HEK293 (cell line): Measurements from ENCODE around the gene SLC8A2.

ENCODE experiments used
- CTCF ChIA-PET: fragments of 350-600 bp; formaldehyde crosslinking; extraction: SDS; loops from one replicate; lab custom pipeline; 2021; ENCODE audit warnings: antibody characterized with exemption; lab: Yijun Ruan, JAX
- POLR2A ChIA-PET: fragments of 300-600 bp; formaldehyde crosslinking; extraction: SDS; loops from one replicate; lab custom pipeline; 2020; ENCODE audit warnings: antibody characterized with exemption, inconsistent platforms; lab: Yijun Ruan, JAX
- H3K27ac ChIP-seq: fragments of 200-500 bp; sonication (Bioruptor generic); 2 replicates; pipeline ENCODE4 v1.5.1; 2014; ENCODE audit warnings: low read depth, low read length, control low read depth, inconsistent platforms; ENCODE audit errors: extremely low read depth
- H3K36me3 ChIP-seq, 2 experiments: fragments of 200-500 bp in 1 of 2; sonication (Bioruptor generic) in 1 of 2; 1 replicate in 1 of 2; 2 replicates in 1 of 2; pipeline ENCODE4 v1.5.1; 2014 to 2017; ENCODE audit warnings: inconsistent platforms in 2 of 2, low read length in 2 of 2; ENCODE audit not compliant: control insufficient read depth in 2 of 2, insufficient read depth in 1 of 2
- H3K4me1 ChIP-seq: fragments of 200-500 bp; sonication (Bioruptor generic); 2 replicates; pipeline ENCODE4 v1.5.1; 2014; ENCODE audit warnings: mild to moderate bottlenecking, low read length, inconsistent platforms; ENCODE audit not compliant: control insufficient read depth, insufficient read depth
- H3K4me3 ChIP-seq: 2 replicates; pipeline ENCODE4 v1.5.1; 2011; ENCODE audit warnings: low read depth, mild to moderate bottlenecking, control low read depth, low read length, moderate library complexity
- H3K9me3 ChIP-seq: fragments of 200-500 bp; sonication (Bioruptor generic); 2 replicates; pipeline ENCODE4 v1.5.1; 2014; ENCODE audit warnings: low read depth, low read length, inconsistent platforms; ENCODE audit not compliant: control insufficient read depth, insufficient read depth
- IKZF3 ChIP-seq: fragments of 450-650 bp; IDR thresholded peaks from 2 replicates; pipeline ENCODE4 v1.5.0; 2018; ENCODE audit warnings: missing biosample characterization, mild to moderate bottlenecking, missing genetic modification characterization, moderate library complexity
- OVOL3 ChIP-seq: fragments of 450-650 bp; formaldehyde crosslinking; IDR thresholded peaks from 2 replicates; pipeline ENCODE4 v1.5.1; 2016; ENCODE audit warnings: missing biosample characterization, missing genetic modification characterization
- REPIN1 ChIP-seq: fragments of 450-650 bp; formaldehyde crosslinking; IDR thresholded peaks from 2 replicates; pipeline ENCODE4 v1.5.1; 2017; ENCODE audit warnings: missing biosample characterization, missing genetic modification characterization, low read depth
- REST ChIP-seq: fragments of 450-650 bp; formaldehyde crosslinking; IDR thresholded peaks from 2 replicates; pipeline ENCODE4 v1.5.1; 2016; ENCODE audit warnings: missing biosample characterization, missing genetic modification characterization
- SP7 ChIP-seq: fragments of 450-650 bp; formaldehyde crosslinking; IDR thresholded peaks from 2 replicates; pipeline ENCODE4 v1.5.1; 2016; ENCODE audit warnings: missing biosample characterization, missing genetic modification characterization
- ZBTB17 ChIP-seq: fragments of 450-650 bp; formaldehyde crosslinking; IDR thresholded peaks from 2 replicates; pipeline ENCODE4 v1.5.1; 2016; ENCODE audit warnings: missing biosample characterization, missing genetic modification characterization
- ZBTB26 ChIP-seq: fragments of 450-650 bp; formaldehyde crosslinking; optimal IDR thresholded peaks from 2 replicates; pipeline ENCODE3; 2016; ENCODE audit warnings: missing biosample characterization, mild to moderate bottlenecking, missing genetic modification characterization
- ZFP3 ChIP-seq: fragments of 450-650 bp; formaldehyde crosslinking; IDR thresholded peaks from 2 replicates; pipeline ENCODE4 v1.5.1; 2016; ENCODE audit warnings: low read depth, missing biosample characterization, missing genetic modification characterization
- ZNF175 ChIP-seq: fragments of 450-650 bp; formaldehyde crosslinking; IDR thresholded peaks from 2 replicates; pipeline ENCODE4 v1.5.1; 2016; ENCODE audit warnings: missing biosample characterization, missing genetic modification characterization
- ZNF280D ChIP-seq: fragments of 450-650 bp; formaldehyde crosslinking; IDR thresholded peaks from 2 replicates; pipeline ENCODE4 v1.5.1; 2016; ENCODE audit warnings: missing biosample characterization, missing genetic modification characterization
- ZNF398 ChIP-seq: fragments of 450-650 bp; formaldehyde crosslinking; IDR thresholded peaks from 2 replicates; pipeline ENCODE4 v1.5.1; 2017; ENCODE audit warnings: missing biosample characterization, missing genetic modification characterization
- ZNF548 ChIP-seq: fragments of 450-650 bp; formaldehyde crosslinking; IDR thresholded peaks from 2 replicates; pipeline ENCODE4 v1.5.1; 2016; ENCODE audit warnings: missing biosample characterization, missing genetic modification characterization
- ZNF560 ChIP-seq: fragments of 450-650 bp; formaldehyde crosslinking; IDR thresholded peaks from 2 replicates; pipeline ENCODE4 v1.5.1; 2017; ENCODE audit warnings: missing biosample characterization, missing genetic modification characterization, borderline replicate concordance
- ZNF600 ChIP-seq: fragments of 450-650 bp; formaldehyde crosslinking; IDR thresholded peaks from 2 replicates; pipeline ENCODE4 v1.5.1; 2016; ENCODE audit warnings: missing biosample characterization, missing genetic modification characterization
- ZNF629 ChIP-seq: fragments of 450-650 bp; formaldehyde crosslinking; IDR thresholded peaks from 2 replicates; pipeline ENCODE4 v1.5.1; 2017; ENCODE audit warnings: missing biosample characterization, missing genetic modification characterization
- ZNF792 ChIP-seq: fragments of 450-650 bp; formaldehyde crosslinking; IDR thresholded peaks from 2 replicates; pipeline ENCODE4 v1.5.1; 2016; ENCODE audit warnings: missing biosample characterization, missing genetic modification characterization
- TF ChIP-seq, protein P1 (sequence below): fragments of 450-650 bp; formaldehyde crosslinking; IDR thresholded peaks from 2 replicates; pipeline ENCODE4 v1.5.1; 2016; ENCODE audit warnings: missing biosample characterization, missing genetic modification characterization, low read depth
- TF ChIP-seq, protein P2 (sequence below): fragments of 450-650 bp; formaldehyde crosslinking; IDR thresholded peaks from 2 replicates; pipeline ENCODE4 v1.5.1; 2016; ENCODE audit warnings: missing biosample characterization, missing genetic modification characterization

The SLC8A2 gene

DNA sequence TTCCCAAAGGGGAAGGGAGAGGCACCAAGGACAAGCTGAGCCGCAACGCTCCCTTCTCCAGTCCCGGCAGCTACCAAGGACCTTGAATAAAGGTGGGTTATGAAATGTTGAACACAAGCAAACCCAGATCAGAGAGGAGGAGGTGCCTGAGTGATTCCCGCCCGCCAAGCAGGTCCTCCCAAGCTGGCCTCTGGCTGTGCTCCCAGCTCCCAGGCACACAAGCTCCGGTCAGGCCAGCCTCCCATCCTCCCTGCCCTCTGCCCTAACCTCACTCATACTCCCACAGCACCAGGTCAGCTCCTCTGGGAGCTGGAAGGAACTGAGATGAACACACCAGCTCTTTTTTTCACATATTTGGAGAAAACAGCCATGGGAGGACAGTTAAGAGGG is 39.4 kb upstream of the SLC8A2 start:
- Histone ChIP-seq H3K36me3 (peaks cover under 1 to 33% of the 10 kb centered on the region in 2 experiments; a peak in 2 of 3 replicates), H3K4me1 (peaks cover 17% of the 10 kb centered on the region)
- CTCF ChIA-PET = interaction anchor here (0.9 to 2.4 kb wide), 3 partner anchors 27 to 77 kb away, joined by 4 to 8 read pairs (median 5); partner anchors contain the start of gene KPTN
- POLR2A ChIA-PET = interaction anchor here (1.0 to 1.5 kb wide), 2 partner anchors 10 to 17 kb away, joined by 5 to 8 read pairs; no protein-coding TSS in a partner anchor
- TF ChIP-seq ZBTB26 = no peak
- TF ChIP-seq, protein P1, sequence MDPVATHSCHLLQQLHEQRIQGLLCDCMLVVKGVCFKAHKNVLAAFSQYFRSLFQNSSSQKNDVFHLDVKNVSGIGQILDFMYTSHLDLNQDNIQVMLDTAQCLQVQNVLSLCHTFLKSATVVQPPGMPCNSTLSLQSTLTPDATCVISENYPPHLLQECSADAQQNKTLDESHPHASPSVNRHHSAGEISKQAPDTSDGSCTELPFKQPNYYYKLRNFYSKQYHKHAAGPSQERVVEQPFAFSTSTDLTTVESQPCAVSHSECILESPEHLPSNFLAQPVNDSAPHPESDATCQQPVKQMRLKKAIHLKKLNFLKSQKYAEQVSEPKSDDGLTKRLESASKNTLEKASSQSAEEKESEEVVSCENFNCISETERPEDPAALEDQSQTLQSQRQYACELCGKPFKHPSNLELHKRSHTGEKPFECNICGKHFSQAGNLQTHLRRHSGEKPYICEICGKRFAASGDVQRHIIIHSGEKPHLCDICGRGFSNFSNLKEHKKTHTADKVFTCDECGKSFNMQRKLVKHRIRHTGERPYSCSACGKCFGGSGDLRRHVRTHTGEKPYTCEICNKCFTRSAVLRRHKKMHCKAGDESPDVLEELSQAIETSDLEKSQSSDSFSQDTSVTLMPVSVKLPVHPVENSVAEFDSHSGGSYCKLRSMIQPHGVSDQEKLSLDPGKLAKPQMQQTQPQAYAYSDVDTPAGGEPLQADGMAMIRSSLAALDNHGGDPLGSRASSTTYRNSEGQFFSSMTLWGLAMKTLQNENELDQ (tag by site-specific recombination) = no peak
- no peak for TF ChIP-seq ZNF398 (tag by site-specific recombination)
- no peak for TF ChIP-seq ZNF548 (tag by site-specific recombination)
- no peak for TF ChIP-seq ZNF629 (tag by site-specific recombination)
- TF ChIP-seq ZNF175 (tag by site-specific recombination) = no peak
- TF ChIP-seq ZNF560 = no peak
- TF ChIP-seq REPIN1 (tag by site-specific recombination) = no peak
- TF ChIP-seq IKZF3 = no peak
- TF ChIP-seq ZNF280D (tag by site-specific recombination) = no peak
- TF ChIP-seq SP7 (tag by site-specific recombination) = no peak
- TF ChIP-seq ZNF600 (tag by site-specific recombination) = no peak
- TF ChIP-seq, protein P2, sequence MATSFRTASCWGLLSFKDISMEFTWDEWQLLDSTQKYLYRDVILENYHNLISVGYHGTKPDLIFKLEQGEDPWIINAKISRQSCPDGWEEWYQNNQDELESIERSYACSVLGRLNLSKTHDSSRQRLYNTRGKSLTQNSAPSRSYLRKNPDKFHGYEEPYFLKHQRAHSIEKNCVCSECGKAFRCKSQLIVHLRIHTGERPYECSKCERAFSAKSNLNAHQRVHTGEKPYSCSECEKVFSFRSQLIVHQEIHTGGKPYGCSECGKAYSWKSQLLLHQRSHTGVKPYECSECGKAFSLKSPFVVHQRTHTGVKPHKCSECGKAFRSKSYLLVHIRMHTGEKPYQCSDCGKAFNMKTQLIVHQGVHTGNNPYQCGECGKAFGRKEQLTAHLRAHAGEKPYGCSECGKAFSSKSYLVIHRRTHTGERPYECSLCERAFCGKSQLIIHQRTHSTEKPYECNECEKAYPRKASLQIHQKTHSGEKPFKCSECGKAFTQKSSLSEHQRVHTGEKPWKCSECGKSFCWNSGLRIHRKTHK (tag by site-specific recombination) = no peak
- no peak for TF ChIP-seq ZBTB17 (tag by site-specific recombination)
- no peak for TF ChIP-seq ZNF792 (tag by site-specific recombination)
- no peak for TF ChIP-seq OVOL3
- TF ChIP-seq ZFP3 (tag by site-specific recombination) = no peak
- TF ChIP-seq REST (tag by site-specific recombination) = no peak
- TF ChIP-seq, all 188 proteins: peak for 0
- H3K27ac ChIP-seq = no peak overlapping the region
- no peaks in the 10 kb centered on the region for H3K9me3 ChIP-seq
- H3K4me3 ChIP-seq = no peak overlapping the region
